Tibial nerve (tissue), 4 donors: ENCODE data around the gene EPN1. TPM values are rescaled to one million over a fixed set of nuclear protein-coding genes. Genes with fewer than 3 reads are reported as not detected.

Experiments used
- DNase-seq, 2 donors: peaks; one replicate each; pipeline ENCODE4 v3.0.0-alpha.2; 2019; ENCODE audit warnings: low spot score in 2 of 2
- H3K27ac ChIP-seq, 4 donors: fragments of 200-600 bp; sonication (generic) in 3 of 4; one replicate each; pipeline ENCODE4 v1.5.1; 2017 to 2019; ENCODE audit warnings: mild to moderate bottlenecking in 1 of 4
- H3K27me3 ChIP-seq, 2 donors: fragments of 200-600 bp; sonication (generic) in 1 of 2; one replicate each; pipeline versions ENCODE4 v1.5.1 to v1.6.0; 2017 to 2019
- H3K36me3 ChIP-seq, 3 donors: fragments of 200-600 bp; sonication (generic); one replicate each; pipeline ENCODE4 v1.5.1; 2018 to 2019
- H3K4me1 ChIP-seq, 4 donors: fragments of 200-600 bp; sonication (generic) in 3 of 4; one replicate each; pipeline ENCODE4 v1.5.1; 2017 to 2019
- H3K4me3 ChIP-seq, 4 donors: fragments of 200-600 bp; sonication (generic) in 3 of 4; one replicate each; pipeline ENCODE4 v1.5.1; 2017 to 2019; ENCODE audit warnings: mild to moderate bottlenecking in 1 of 4, moderate library complexity in 1 of 4
- H3K9me3 ChIP-seq, 4 donors: fragments of 200-600 bp; sonication (generic) in 3 of 4; one replicate each; pipeline ENCODE4 v1.5.1; 2017 to 2019
- CTCF ChIP-seq, 5 experiments: fragments of 200-600 bp in 3 of 5; fragments of 450-650 bp in 2 of 5; sonication (generic) in 3 of 5; IDR thresholded peaks; one replicate each; pipeline ENCODE4 v1.5.1; 2016 to 2019; ENCODE audit warnings: antibody characterized with exemption in 5 of 5, mild to moderate bottlenecking in 3 of 5, moderate library complexity in 2 of 5
- EP300 ChIP-seq, 2 donors: sonication (generic); formaldehyde crosslinking; IDR thresholded peaks; one replicate each; pipeline ENCODE4 v1.6.1; 2017; ENCODE audit warnings: antibody characterized with exemption in 2 of 2, mild to moderate bottlenecking in 1 of 2
- POLR2A ChIP-seq, 2 donors: fragments of 450-650 bp; IDR thresholded peaks; one replicate each; pipeline ENCODE4 v1.6.1; 2017; ENCODE audit warnings: antibody characterized with exemption in 2 of 2, mild to moderate bottlenecking in 2 of 2, moderate library complexity in 2 of 2
- WGBS, 2 donors: methylation state at CpG; one replicate each; pipeline ENCODE4 v1.1.5; 2018; 5-methylcytosine and 5-hydroxymethylcytosine counted together
- total RNA-seq, 4 donors: library from RNA; depleted of rRNA; stranded (reverse); fragments of >200 nt; gene quantifications; one replicate each; pipeline ENCODE4 v1.1.0, GENCODE V29; 2016

Gene EPN1
- total RNA-seq, 4 donors from 2014 or later, result 92.0 to 164 (median 118) TPM

- peaks cover 0 to 100% (median 48%) of the 10 kb centered on the region in 3 donors for H3K36me3 ChIP-seq
- no peak for DNase-seq
Measured at GRCh38 chr19:55690109-55690768, 15.2 kb downstream of the EPN1 start.

GRCh38 chr19:55690769-55691545, 15.9 kb downstream of the EPN1 start:
- peaks cover 0 to 100% (median 41%) of the 10 kb centered on the region in 3 donors for H3K36me3 ChIP-seq
- peaks cover 0 to 16% (median 0%) of the 10 kb centered on the region in 4 donors for H3K4me1 ChIP-seq
- H3K27ac ChIP-seq, result no peak overlapping the region
- WGBS, 2 donors, result 92% methylated on average over 30 to 31 of the region's 31 CpGs
- H3K9me3 ChIP-seq, result no peaks in the 10 kb centered on the region
- DNase-seq, result no peak
- TF ChIP-seq CTCF (IDR thresholded peaks at IDR 0.05) (no peak), POLR2A (IDR thresholded peaks at IDR 0.05) (no peak), EP300 (IDR thresholded peaks at IDR 0.05) (no peak)
- H3K4me3 ChIP-seq, result no peak overlapping the region
- no peaks in the 10 kb centered on the region for H3K27me3 ChIP-seq

More at GRCh38 chr19:55690109-55690768, 15.2 kb downstream of the EPN1 start:
- Histone ChIP-seq H3K4me3 (no peak overlapping the region), H3K4me1 (peaks cover 0 to 23% (median 0%) of the 10 kb centered on the region in 4 donors), H3K9me3 (no peaks in the 10 kb centered on the region), H3K27me3 (no peaks in the 10 kb centered on the region), H3K27ac (no peak overlapping the region)
- WGBS, 2 donors, result 87 to 88% methylated on average over 24 to 25 of the region's 25 CpGs
- TF ChIP-seq POLR2A (IDR thresholded peaks at IDR 0.05) (no peak), CTCF (IDR thresholded peaks at IDR 0.05) (no peak), EP300 (IDR thresholded peaks at IDR 0.05) (no peak)

DNA sequence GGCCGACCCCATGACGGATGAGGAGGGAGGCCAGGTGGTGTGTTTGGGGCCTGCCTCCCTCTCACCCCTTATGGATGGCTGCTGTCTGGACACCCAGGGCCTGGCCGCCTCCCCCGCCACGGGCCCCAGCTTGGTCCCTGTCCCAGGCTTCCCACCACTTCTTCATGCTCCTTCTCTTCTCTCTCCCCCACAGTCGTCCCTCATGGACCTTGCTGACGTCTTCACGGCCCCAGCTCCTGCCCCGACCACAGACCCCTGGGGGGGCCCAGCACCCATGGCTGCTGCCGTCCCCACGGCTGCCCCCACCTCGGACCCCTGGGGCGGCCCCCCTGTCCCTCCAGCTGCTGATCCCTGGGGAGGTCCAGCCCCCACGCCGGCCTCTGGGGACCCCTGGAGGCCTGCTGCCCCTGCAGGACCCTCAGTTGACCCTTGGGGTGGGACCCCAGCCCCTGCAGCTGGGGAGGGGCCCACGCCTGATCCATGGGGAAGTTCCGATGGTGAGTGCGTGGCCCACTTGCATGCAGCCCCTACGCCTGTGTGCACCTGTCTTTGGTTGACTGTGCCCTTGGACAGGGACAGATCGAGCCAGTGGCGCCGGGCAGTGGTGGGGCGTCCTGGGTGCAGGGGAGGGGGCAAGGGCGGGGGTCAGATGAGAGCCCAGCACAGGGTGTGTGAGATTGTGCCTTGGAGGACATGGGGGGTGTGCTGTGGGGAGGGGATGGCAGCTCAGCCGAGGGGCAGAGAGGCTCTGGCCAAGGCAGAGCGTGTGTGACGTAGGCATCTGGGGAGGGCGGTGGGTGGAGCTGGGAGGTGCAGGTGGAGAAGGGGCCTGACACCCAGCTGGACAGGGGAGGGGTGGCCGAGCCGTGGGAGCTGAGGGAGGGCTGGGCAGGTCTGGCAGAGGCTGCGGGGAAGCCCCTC, 16.8 kb downstream of the EPN1 start:
- Histone ChIP-seq H3K27ac (no peak overlapping the region), H3K27me3 (no peaks in the 10 kb centered on the region), H3K36me3 (peaks cover 0 to 100% (median 39%) of the 10 kb centered on the region in 3 donors), H3K9me3 (no peaks in the 10 kb centered on the region), H3K4me3 (no peak overlapping the region), H3K4me1 (peaks cover 0 to 16% (median 0%) of the 10 kb centered on the region in 4 donors)
- TF ChIP-seq CTCF (IDR thresholded peaks at IDR 0.05) (no peak), EP300 (IDR thresholded peaks at IDR 0.05) (no peak), POLR2A (IDR thresholded peaks at IDR 0.05) (no peak)
- WGBS, 2 donors, result 87 to 91% methylated on average over 30 to 31 of the region's 31 CpGs
- DNase-seq, result no peak

- Histone ChIP-seq H3K27ac (no peak overlapping the region), H3K4me3 (no peak overlapping the region), H3K36me3 (peaks cover 0 to 100% (median 39%) of the 10 kb centered on the region in 3 donors), H3K4me1 (peaks cover 0 to 10% (median 0%) of the 10 kb centered on the region in 4 donors), H3K27me3 (no peaks in the 10 kb centered on the region), H3K9me3 (no peaks in the 10 kb centered on the region)
- TF ChIP-seq CTCF (IDR thresholded peaks at IDR 0.05) (no peak), POLR2A (IDR thresholded peaks at IDR 0.05) (no peak), EP300 (IDR thresholded peaks at IDR 0.05) (no peak)
- 87 to 91% methylated on average over 18 to 19 of the region's 19 CpGs for WGBS, 2 donors
- DNase-seq, result no peak
Measured at GRCh38 chr19:55692681-55693081, 17.7 kb downstream of the EPN1 start.
